Measurements from ENCODE around the gene RNF215.

DNA sequence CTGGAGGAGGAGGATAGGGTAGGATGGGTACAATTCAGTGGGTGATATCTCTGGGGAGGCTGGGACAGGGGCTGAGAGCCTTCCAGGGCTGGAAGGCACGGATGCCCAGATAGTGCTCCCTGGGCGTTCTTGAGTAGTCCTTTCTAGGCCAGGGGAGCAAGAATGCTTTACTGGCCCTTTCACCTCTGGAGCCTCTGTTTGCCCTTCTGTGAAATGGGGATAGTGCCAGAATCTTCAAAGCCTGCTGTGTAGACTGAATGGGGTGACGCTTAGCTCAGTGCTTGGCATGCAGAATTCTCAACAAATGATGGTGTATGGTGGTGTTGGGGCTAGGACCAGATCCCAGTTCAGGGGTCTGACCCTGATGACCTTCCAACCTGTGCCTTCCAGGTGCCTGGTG, 46.0 kb upstream of the RNF215 start:
- TF ChIP-seq CTCF (conservative IDR thresholded peaks at IDR 0.05) (no peak), EZH2 (IDR thresholded peaks at IDR 0.05; ENCODE audit: low read depth) (no peak)
